Esophagus squamous epithelium (tissue), 5 donors: ENCODE measurements around the gene CNTNAP2. TPM values are rescaled to one million over a fixed set of nuclear protein-coding genes. Genes with fewer than 3 reads are reported as not detected.

Experiments
- DNase-seq: peaks from one replicate; lab custom pipeline; 2025; lab: John Stamatoyannopoulos, UW
- H3K27ac ChIP-seq, 4 donors: fragments of 200-600 bp; sonication (generic); one replicate each; pipeline ENCODE4 v1.5.1; 2016 to 2019; ENCODE audit warnings: mild to moderate bottlenecking in 1 of 4
- H3K27me3 ChIP-seq, 4 donors: fragments of 200-600 bp; sonication (generic); 1 replicate in 3 of 4; 2 replicates in 1 of 4; pipeline versions ENCODE4 v1.5.1 to v1.6.0; 2017 to 2021; ENCODE audit warnings: antibody characterized with exemption in 1 of 4
- H3K36me3 ChIP-seq, 3 donors: fragments of 200-600 bp; sonication (generic); one replicate each; pipeline ENCODE4 v1.5.1; 2016 to 2019
- H3K4me1 ChIP-seq, 3 donors: fragments of 200-600 bp; sonication (generic); one replicate each; pipeline ENCODE4 v1.5.1; 2017 to 2019
- H3K4me3 ChIP-seq, 4 donors: fragments of 200-600 bp; sonication (generic); 1 replicate in 3 of 4; 2 replicates in 1 of 4; pipeline ENCODE4 v1.5.1; 2016 to 2019; ENCODE audit warnings: mild to moderate bottlenecking in 2 of 4, moderate library complexity in 1 of 4
- H3K9me3 ChIP-seq, 3 donors: fragments of 200-600 bp; sonication (generic); one replicate each; pipeline ENCODE4 v1.5.1; 2016 to 2019
- CTCF ChIP-seq, 6 experiments: fragments of 450-650 bp in 4 of 6; fragments of 200-600 bp in 2 of 6; sonication (generic) in 2 of 6; IDR thresholded peaks; one replicate each; pipeline ENCODE4 v1.5.1; 2016 to 2019; ENCODE audit warnings: antibody characterized with exemption in 6 of 6, mild to moderate bottlenecking in 4 of 6, moderate library complexity in 4 of 6
- POLR2A ChIP-seq, 4 donors: fragments of 450-650 bp; IDR thresholded peaks; one replicate each; pipeline ENCODE4 v1.6.1; 2017; ENCODE audit warnings: antibody characterized with exemption in 4 of 4, mild to moderate bottlenecking in 4 of 4, moderate library complexity in 3 of 4
- WGBS, 2 donors: methylation state at CpG; one replicate each; pipeline ENCODE4 v1.1.5; 2018; 5-methylcytosine and 5-hydroxymethylcytosine counted together
- intact Hi-C: fragments of 100-400 bp; cut with DNase I; formaldehyde crosslinking; loops from one replicate; pipeline ENCODE4 v1.15.0; 2022
- total RNA-seq, 4 donors: library from RNA; depleted of rRNA; stranded (reverse); fragments of >200 nt; gene quantifications; one replicate each; pipeline ENCODE4 v1.1.0, GENCODE V29; 2016
- donor health status: DM: yes; HTN: yes; CAD: no.

The CNTNAP2 gene
- total RNA-seq, 4 donors from 2014 or later = 0.95 to 2.3 (median 1.2) TPM

GRCh38 chr7:148079206-148080080 lies 1962.8 kb downstream of the CNTNAP2 start:
- DNase-seq = no peak
- H3K9me3 ChIP-seq = no peaks in the 10 kb centered on the region
- H3K4me1 ChIP-seq = no peaks in the 10 kb centered on the region
- WGBS, 2 donors = 73 to 82% methylated on average over 2 of the region's 2 CpGs
- no peak for TF ChIP-seq POLR2A (IDR thresholded peaks at IDR 0.05)
- TF ChIP-seq CTCF (IDR thresholded peaks at IDR 0.05) = no peak
- H3K4me3 ChIP-seq = no peak overlapping the region
- H3K27me3 ChIP-seq = no peaks in the 10 kb centered on the region
- H3K36me3 ChIP-seq = no peaks in the 10 kb centered on the region
- no peak overlapping the region for H3K27ac ChIP-seq
- intact Hi-C loops = no loop called here

- Histone ChIP-seq H3K27ac (no peak overlapping the region), H3K4me3 (no peak overlapping the region), H3K9me3 (no peaks in the 10 kb centered on the region), H3K36me3 (no peaks in the 10 kb centered on the region), H3K27me3 (no peaks in the 10 kb centered on the region), H3K4me1 (no peaks in the 10 kb centered on the region)
- intact Hi-C loops = no loop called here
- TF ChIP-seq POLR2A (IDR thresholded peaks at IDR 0.05) (no peak), CTCF (IDR thresholded peaks at IDR 0.05) (no peak)
- 10 to 19% methylated on average over 1 of the region's 1 CpG for WGBS, 2 donors
- DNase-seq = no peak
These were observed 1966.8 kb downstream of the CNTNAP2 start for GRCh38 chr7:148083448-148083847.

- no peaks in the 10 kb centered on the region for H3K9me3 ChIP-seq
- H3K27me3 ChIP-seq = no peaks in the 10 kb centered on the region
- WGBS, 2 donors = 8 to 10% methylated on average over 3 of the region's 3 CpGs
- TF ChIP-seq POLR2A (IDR thresholded peaks at IDR 0.05) (no peak), CTCF (IDR thresholded peaks at IDR 0.05) (peak in 4 of 6 experiments; percentile 23 to 38 (median 30))
- H3K4me1 ChIP-seq = no peaks in the 10 kb centered on the region
- DNase-seq = no peak
- no peaks in the 10 kb centered on the region for H3K36me3 ChIP-seq
- no peak overlapping the region for H3K4me3 ChIP-seq
- no peak overlapping the region for H3K27ac ChIP-seq
- intact Hi-C loops = no loop called here
These were observed 1967.5 kb downstream of the CNTNAP2 start for GRCh38 chr7:148084138-148084537.

- 49 to 51% methylated on average over 4 of the region's 4 CpGs for WGBS, 2 donors
- Histone ChIP-seq H3K27ac (no peak overlapping the region), H3K36me3 (no peaks in the 10 kb centered on the region), H3K9me3 (peaks cover 0 to 4% (median 0%) of the 10 kb centered on the region in 3 donors), H3K4me1 (no peaks in the 10 kb centered on the region), H3K27me3 (no peaks in the 10 kb centered on the region), H3K4me3 (no peak overlapping the region)
- TF ChIP-seq CTCF (IDR thresholded peaks at IDR 0.05) = no peak
- intact Hi-C loops = no loop called here
- no peak for DNase-seq
These were observed 1975.3 kb downstream of the CNTNAP2 start for GRCh38 chr7:148091882-148092281.

- intact Hi-C loops = no loop called here
- peaks cover 0 to under 1% (median 0%) of the 10 kb centered on the region in 4 donors for H3K27me3 ChIP-seq
- TF ChIP-seq POLR2A (IDR thresholded peaks at IDR 0.05) (no peak), CTCF (IDR thresholded peaks at IDR 0.05) (no peak)
- no peak for DNase-seq
- no peaks in the 10 kb centered on the region for H3K4me1 ChIP-seq
- H3K4me3 ChIP-seq = no peak overlapping the region
- no peaks in the 10 kb centered on the region for H3K36me3 ChIP-seq
- peaks cover 0 to 4% (median 0%) of the 10 kb centered on the region in 3 donors for H3K9me3 ChIP-seq
- H3K27ac ChIP-seq = no peak overlapping the region
- 70 to 78% methylated on average over 9 of the region's 9 CpGs for WGBS, 2 donors
These were observed 1977.0 kb downstream of the CNTNAP2 start for GRCh38 chr7:148093375-148094166.
